Measurements from ENCODE around the gene FIG4.

DNA sequence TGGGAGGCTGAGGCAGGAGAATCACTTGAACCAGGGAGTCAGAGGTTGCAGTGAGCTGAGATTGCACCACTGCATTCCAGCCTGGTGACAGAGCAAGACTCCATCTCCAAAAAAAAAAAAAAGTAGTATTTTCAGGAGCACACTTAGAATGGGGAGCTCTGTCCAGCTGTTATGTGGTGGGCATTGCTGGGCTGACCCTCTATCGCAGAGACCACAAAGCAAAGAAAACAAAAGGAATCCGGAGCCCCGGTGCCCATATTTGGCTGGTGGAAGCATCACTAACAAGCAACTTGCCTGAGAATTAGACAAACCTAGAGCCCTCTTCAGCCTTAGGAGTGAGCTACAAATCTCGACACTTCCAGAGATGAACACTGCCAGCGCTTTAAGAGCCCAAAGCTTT, 149.7 kb downstream of the FIG4 start:
- TF ChIP-seq POLR2A (IDR thresholded peaks at IDR 0.05) (no peak), POLR2AphosphoS5 (IDR thresholded peaks at IDR 0.05; ENCODE audit: insufficient read depth in 1 of 2, low read depth in 1 of 2) (no peak)
- TF ChIP-seq, protein P1, sequence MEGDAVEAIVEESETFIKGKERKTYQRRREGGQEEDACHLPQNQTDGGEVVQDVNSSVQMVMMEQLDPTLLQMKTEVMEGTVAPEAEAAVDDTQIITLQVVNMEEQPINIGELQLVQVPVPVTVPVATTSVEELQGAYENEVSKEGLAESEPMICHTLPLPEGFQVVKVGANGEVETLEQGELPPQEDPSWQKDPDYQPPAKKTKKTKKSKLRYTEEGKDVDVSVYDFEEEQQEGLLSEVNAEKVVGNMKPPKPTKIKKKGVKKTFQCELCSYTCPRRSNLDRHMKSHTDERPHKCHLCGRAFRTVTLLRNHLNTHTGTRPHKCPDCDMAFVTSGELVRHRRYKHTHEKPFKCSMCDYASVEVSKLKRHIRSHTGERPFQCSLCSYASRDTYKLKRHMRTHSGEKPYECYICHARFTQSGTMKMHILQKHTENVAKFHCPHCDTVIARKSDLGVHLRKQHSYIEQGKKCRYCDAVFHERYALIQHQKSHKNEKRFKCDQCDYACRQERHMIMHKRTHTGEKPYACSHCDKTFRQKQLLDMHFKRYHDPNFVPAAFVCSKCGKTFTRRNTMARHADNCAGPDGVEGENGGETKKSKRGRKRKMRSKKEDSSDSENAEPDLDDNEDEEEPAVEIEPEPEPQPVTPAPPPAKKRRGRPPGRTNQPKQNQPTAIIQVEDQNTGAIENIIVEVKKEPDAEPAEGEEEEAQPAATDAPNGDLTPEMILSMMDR (IDR thresholded peaks at IDR 0.05): no peak

All from vagina (tissue), 2 donors.